HL-60 (cell line): ENCODE data around the gene FANCG.

ENCODE experiments used
- DNase-seq, 2 experiments: peaks; one replicate each; pipeline ENCODE4 v3.0.0-alpha.2; 2010 to 2020; ENCODE audit warnings: low read depth in 1 of 2, low spot score in 1 of 2
- H3K27ac ChIP-seq: fragments of 250-450 bp; sonication (Bioruptor Pico); replicated peaks from 2 replicates; pipeline ENCODE4 v1.5.1; 2020; ENCODE audit warnings: mild to moderate bottlenecking, moderate library complexity
- H3K27me3 ChIP-seq: fragments of 250-450 bp; sonication (Bioruptor Pico); 2 replicates; pipeline ENCODE4 v1.5.1; 2021; ENCODE audit warnings: mild to moderate bottlenecking, moderate library complexity; ENCODE audit not compliant: insufficient read depth, poor library complexity, severe bottlenecking
- H3K4me3 ChIP-seq: replicated peaks from 2 replicates; pipeline ENCODE4 v1.5.1; 2011; ENCODE audit warnings: mild to moderate bottlenecking, control low read depth, low read length; ENCODE audit not compliant: insufficient read depth
- GABPA ChIP-seq: IDR thresholded peaks from 2 replicates; pipeline ENCODE4 v1.6.1; 2012; ENCODE audit warnings: low read depth
- POLR2AphosphoS5 ChIP-seq: IDR thresholded peaks from 2 replicates; pipeline ENCODE4 v1.6.1; 2012; ENCODE audit warnings: low read depth
- SPI1 ChIP-seq: IDR thresholded peaks from 2 replicates; pipeline ENCODE4 v1.6.1; 2012; ENCODE audit warnings: low read depth, mild to moderate bottlenecking, borderline replicate concordance
- TF ChIP-seq, protein P1 (sequence below): IDR thresholded peaks from one replicate; pipeline ENCODE4 v1.5.1; 2011; ENCODE audit warnings: low read length, control low read depth, inconsistent platforms; ENCODE audit not compliant: insufficient read depth
- TF ChIP-seq, protein P2 (sequence below): IDR thresholded peaks from 2 replicates; pipeline ENCODE4 v1.6.1; 2012; ENCODE audit warnings: low read depth; ENCODE audit not compliant: insufficient replicate concordance

The FANCG gene

DNA sequence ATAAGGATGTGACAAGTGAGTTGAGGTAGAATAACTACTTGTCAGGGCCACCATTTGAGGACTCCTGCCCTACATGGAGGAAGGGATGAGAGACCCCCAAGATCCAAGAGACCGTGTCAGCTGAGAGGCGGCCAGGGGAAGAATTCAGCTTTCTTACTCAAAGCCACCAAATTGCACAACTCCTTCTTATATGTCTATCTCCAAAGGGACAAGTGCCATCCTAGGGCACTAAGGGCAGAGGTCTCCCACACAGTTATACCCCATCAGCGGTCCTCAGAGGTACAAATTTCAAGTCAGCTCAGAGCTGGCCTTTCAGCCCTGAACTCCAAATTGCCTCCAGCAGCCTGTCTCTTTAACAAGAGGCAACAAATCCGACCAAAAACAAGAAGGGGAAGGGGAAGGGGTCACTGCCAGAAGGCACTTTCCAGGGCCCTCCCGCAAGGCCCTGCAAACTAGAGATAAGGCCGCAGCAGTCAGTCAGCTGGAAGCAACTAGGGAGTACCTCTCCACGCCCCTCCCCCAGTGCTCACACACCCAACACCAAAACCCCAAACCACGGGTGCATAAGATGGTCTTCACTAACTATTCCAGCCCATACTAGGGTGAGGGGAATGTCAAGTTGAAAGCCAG is 29.3 kb upstream of the FANCG start:
- DNase-seq, result peak in 1 of 2 experiments; percentile 60
- Histone ChIP-seq H3K4me3 (no peak overlapping the region), H3K27ac (no peak overlapping the region), H3K27me3 (no peaks in the 10 kb centered on the region)
- TF ChIP-seq SPI1 (0 out of 2 replicates have a peak, but pooled peaks have one; percentile 20), POLR2AphosphoS5 (peak; percentile 74; the same call in 1 of the 2 replicates), GABPA (no peak)
- TF ChIP-seq, protein P1, sequence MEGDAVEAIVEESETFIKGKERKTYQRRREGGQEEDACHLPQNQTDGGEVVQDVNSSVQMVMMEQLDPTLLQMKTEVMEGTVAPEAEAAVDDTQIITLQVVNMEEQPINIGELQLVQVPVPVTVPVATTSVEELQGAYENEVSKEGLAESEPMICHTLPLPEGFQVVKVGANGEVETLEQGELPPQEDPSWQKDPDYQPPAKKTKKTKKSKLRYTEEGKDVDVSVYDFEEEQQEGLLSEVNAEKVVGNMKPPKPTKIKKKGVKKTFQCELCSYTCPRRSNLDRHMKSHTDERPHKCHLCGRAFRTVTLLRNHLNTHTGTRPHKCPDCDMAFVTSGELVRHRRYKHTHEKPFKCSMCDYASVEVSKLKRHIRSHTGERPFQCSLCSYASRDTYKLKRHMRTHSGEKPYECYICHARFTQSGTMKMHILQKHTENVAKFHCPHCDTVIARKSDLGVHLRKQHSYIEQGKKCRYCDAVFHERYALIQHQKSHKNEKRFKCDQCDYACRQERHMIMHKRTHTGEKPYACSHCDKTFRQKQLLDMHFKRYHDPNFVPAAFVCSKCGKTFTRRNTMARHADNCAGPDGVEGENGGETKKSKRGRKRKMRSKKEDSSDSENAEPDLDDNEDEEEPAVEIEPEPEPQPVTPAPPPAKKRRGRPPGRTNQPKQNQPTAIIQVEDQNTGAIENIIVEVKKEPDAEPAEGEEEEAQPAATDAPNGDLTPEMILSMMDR, result no peak
- TF ChIP-seq, protein P2, sequence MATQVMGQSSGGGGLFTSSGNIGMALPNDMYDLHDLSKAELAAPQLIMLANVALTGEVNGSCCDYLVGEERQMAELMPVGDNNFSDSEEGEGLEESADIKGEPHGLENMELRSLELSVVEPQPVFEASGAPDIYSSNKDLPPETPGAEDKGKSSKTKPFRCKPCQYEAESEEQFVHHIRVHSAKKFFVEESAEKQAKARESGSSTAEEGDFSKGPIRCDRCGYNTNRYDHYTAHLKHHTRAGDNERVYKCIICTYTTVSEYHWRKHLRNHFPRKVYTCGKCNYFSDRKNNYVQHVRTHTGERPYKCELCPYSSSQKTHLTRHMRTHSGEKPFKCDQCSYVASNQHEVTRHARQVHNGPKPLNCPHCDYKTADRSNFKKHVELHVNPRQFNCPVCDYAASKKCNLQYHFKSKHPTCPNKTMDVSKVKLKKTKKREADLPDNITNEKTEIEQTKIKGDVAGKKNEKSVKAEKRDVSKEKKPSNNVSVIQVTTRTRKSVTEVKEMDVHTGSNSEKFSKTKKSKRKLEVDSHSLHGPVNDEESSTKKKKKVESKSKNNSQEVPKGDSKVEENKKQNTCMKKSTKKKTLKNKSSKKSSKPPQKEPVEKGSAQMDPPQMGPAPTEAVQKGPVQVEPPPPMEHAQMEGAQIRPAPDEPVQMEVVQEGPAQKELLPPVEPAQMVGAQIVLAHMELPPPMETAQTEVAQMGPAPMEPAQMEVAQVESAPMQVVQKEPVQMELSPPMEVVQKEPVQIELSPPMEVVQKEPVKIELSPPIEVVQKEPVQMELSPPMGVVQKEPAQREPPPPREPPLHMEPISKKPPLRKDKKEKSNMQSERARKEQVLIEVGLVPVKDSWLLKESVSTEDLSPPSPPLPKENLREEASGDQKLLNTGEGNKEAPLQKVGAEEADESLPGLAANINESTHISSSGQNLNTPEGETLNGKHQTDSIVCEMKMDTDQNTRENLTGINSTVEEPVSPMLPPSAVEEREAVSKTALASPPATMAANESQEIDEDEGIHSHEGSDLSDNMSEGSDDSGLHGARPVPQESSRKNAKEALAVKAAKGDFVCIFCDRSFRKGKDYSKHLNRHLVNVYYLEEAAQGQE, result no peak

DNA sequence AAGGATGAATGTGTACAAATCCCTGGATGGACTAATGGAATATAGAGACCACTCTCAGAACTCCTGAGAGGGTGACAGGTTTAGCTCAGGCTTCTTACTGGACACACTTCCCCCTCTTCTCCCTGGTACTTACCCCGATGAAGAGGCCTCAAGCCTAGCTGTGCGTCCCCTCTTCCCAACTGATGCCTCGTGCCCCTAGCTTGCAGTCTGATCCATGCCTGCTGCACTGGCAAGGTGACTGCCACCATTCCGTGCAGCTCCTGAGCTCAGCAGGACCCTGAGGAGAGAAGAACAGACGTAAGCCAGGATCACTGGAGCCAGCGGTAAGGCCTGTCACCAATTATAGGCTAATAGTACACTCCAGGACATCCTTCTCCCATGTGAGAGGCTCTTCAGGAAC is 28.7 kb upstream of the FANCG start:
- Histone ChIP-seq H3K4me3 (no peak overlapping the region), H3K27me3 (no peaks in the 10 kb centered on the region), H3K27ac (no peak overlapping the region)
- no peak for DNase-seq
- TF ChIP-seq GABPA, result no peak
- TF ChIP-seq SPI1, result no peak
- TF ChIP-seq, protein P2, result no peak
- TF ChIP-seq, protein P1, result no peak
- TF ChIP-seq POLR2AphosphoS5, result no peak

DNA sequence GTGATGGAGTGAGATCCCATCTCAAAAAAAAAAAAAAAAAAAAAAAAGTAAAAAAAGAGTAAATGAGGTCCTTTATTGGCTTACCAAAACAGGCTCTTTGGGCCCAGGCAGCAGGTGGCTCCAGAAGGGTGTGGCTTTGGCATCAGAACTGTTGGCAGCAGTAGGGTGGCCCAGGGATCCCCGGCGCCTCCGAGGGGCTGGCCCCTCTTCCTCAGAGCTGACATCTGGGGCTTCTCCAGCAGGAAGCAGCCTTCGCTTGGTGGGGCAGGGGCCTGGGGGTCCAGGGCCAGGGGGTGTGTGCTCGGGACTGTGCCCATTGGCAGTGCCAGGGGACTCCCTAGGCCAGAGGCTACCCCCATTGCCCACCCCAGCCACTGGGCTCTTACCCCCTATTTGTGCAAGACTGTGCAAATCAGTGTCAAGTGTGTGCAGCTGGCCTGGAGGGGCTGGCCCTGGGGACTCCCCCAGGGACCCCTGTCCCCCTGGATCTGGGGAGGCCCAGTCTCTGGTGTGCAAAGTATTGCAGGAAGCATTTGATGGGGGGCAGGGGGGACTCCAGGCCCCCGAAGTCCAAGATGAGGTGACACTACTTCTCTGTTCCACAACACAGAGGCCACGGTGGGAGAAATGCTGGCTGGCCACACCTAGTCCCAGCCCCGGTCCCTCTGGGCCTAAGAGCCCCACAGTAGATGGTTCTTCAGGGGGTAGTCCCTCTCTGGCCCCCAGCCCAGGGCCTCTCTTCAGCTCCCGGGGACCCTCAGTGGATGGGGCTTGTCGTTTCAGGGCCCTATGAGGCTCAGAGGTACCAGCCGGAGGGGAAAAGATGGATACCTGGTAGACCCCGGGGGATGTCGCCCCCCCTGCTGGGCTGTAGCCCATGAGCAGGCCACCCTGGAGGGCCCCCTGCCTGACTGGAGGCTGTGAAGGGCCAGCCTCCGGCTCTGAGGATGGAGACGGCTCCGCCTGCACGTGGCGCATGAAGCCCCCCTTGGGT is 27.9 kb upstream of the FANCG start:
- Histone ChIP-seq H3K4me3 (no peak overlapping the region), H3K27me3 (no peaks in the 10 kb centered on the region), H3K27ac (no peak overlapping the region)
- TF ChIP-seq SPI1 (no peak), POLR2AphosphoS5 (no peak), GABPA (no peak)
- TF ChIP-seq, protein P2, result no peak
- TF ChIP-seq, protein P1, result no peak
- no peak for DNase-seq
